SK-N-SH (cell line): ENCODE results near the gene HTT. TPM values are rescaled to one million over a fixed set of nuclear protein-coding genes. Genes with fewer than 3 reads are reported as not detected.

ENCODE experiments used
- CTCF ChIA-PET: fragments of 300-600, 350-600 bp; formaldehyde crosslinking; extraction: SDS; loops from one replicate; lab custom pipeline; 2021; lab: Yijun Ruan, JAX
- POLR2A ChIA-PET: fragments of 350-600 bp; sonication (Branson Sonifier 250); formaldehyde crosslinking; extraction: SDS; loops from one replicate; lab custom pipeline; 2020; ENCODE audit warnings: antibody characterized with exemption, inconsistent platforms; lab: Yijun Ruan, JAX
- DNase-seq: peaks from one replicate; pipeline ENCODE4 v3.0.0; 2012
- H2AFZ ChIP-seq: fragments of 200-600 bp; sonication (generic); 2 replicates; pipeline ENCODE4 v1.8.1; 2016; ENCODE audit warnings: antibody characterized with exemption, mild to moderate bottlenecking, low read depth
- H3F3A ChIP-seq: fragments of 200-600 bp; sonication (generic); replicated peaks from 2 replicates; pipeline ENCODE3; 2016; ENCODE audit warnings: antibody characterized with exemption, mild to moderate bottlenecking; ENCODE audit not compliant: insufficient read depth
- H3K27ac ChIP-seq, 2 experiments: fragments of 200-500 bp in 1 of 2; fragments of 200-600 bp in 1 of 2; sonication (Bioruptor generic) in 1 of 2; sonication (generic), shearing (Covaris generic) in 1 of 2; 2 replicates each; pipeline versions ENCODE4 v1.5.1 to v1.6.1; 2014 to 2016; ENCODE audit warnings: low read depth in 2 of 2, inconsistent platforms in 1 of 2, low read length in 1 of 2, mild to moderate bottlenecking in 1 of 2, mixed read lengths in 1 of 2
- H3K27me3 ChIP-seq: fragments of 200-600 bp; sonication (generic), shearing (Covaris generic); 2 replicates; pipeline ENCODE4 v1.6.1; 2016; ENCODE audit warnings: mixed run types; ENCODE audit not compliant: insufficient read depth
- H3K36me3 ChIP-seq, 2 experiments: fragments of 200-500 bp in 1 of 2; fragments of 200-600 bp in 1 of 2; sonication (Bioruptor generic) in 1 of 2; sonication (generic) in 1 of 2; replicated peaks in 1 of 2; 2 replicates each; pipeline versions ENCODE3 to v1.5.1; 2014 to 2016; ENCODE audit warnings: low read length in 1 of 2, mild to moderate bottlenecking in 1 of 2; ENCODE audit not compliant: insufficient read depth in 2 of 2, control insufficient read depth in 1 of 2
- H3K4me1 ChIP-seq, 2 experiments: fragments of 200-500 bp in 1 of 2; fragments of 200-600 bp in 1 of 2; sonication (Bioruptor generic) in 1 of 2; sonication (generic), shearing (Covaris generic) in 1 of 2; 2 replicates each; pipeline versions ENCODE4 v1.5.1 to v1.6.1; 2014 to 2016; ENCODE audit warnings: low read depth in 1 of 2, low read length in 1 of 2, mixed run types in 1 of 2; ENCODE audit not compliant: insufficient read depth in 2 of 2, control insufficient read depth in 1 of 2
- H3K4me2 ChIP-seq: fragments of 200-600 bp; sonication (generic), shearing (Covaris generic); 2 replicates; pipeline ENCODE4 v1.6.1; 2017; ENCODE audit warnings: mixed run types
- H3K4me3 ChIP-seq, 2 experiments: fragments of 200-500 bp in 1 of 2; fragments of 200-600 bp in 1 of 2; sonication (Bioruptor generic) in 1 of 2; sonication (generic), shearing (Covaris generic) in 1 of 2; 2 replicates each; pipeline versions ENCODE4 v1.5.1 to v1.8.1; 2014 to 2016; ENCODE audit warnings: low read depth in 2 of 2, inconsistent platforms in 1 of 2, low read length in 1 of 2, mild to moderate bottlenecking in 1 of 2, mixed read lengths in 1 of 2, moderate library complexity in 1 of 2
- H3K79me2 ChIP-seq: fragments of 200-600 bp; sonication (generic); 2 replicates; pipeline ENCODE4 v1.8.1; 2017; ENCODE audit warnings: mild to moderate bottlenecking; ENCODE audit not compliant: insufficient read depth
- H3K9ac ChIP-seq: fragments of 200-600 bp; sonication (generic); 2 replicates; pipeline ENCODE4 v1.6.1; 2017; ENCODE audit warnings: mixed run types
- H3K9me2 ChIP-seq: fragments of 200-600 bp; sonication (generic); 2 replicates; pipeline ENCODE4 v1.6.1; 2017; ENCODE audit warnings: mixed run types
- H3K9me3 ChIP-seq: fragments of 200-600 bp; sonication (generic); 2 replicates; pipeline ENCODE4 v1.6.1; 2017; ENCODE audit warnings: mixed run types, mild to moderate bottlenecking, moderate library complexity
- H4K20me1 ChIP-seq: fragments of 200-600 bp; sonication (generic); 2 replicates; pipeline ENCODE4 v1.6.1; 2017; ENCODE audit warnings: mild to moderate bottlenecking, mixed run types; ENCODE audit not compliant: insufficient read depth
- CHD2 ChIP-seq: fragments of 150-350 bp; IDR thresholded peaks from 2 replicates; pipeline ENCODE4 v1.6.1; 2018; ENCODE audit warnings: low read length; ENCODE audit not compliant: partially characterized antibody
- CTCF ChIP-seq: fragments of 200-600 bp; sonication (generic); IDR thresholded peaks from 2 replicates; pipeline ENCODE4 v1.6.1; 2017; ENCODE audit warnings: antibody characterized with exemption, mild to moderate bottlenecking, moderate library complexity
- EP300 ChIP-seq, 2 experiments: IDR thresholded peaks; 2 replicates each; pipeline versions ENCODE4 v1.4.0 to v1.6.1; 2012; ENCODE audit warnings: borderline replicate concordance in 1 of 2, low read depth in 1 of 2, low read length in 1 of 2
- FOXJ3 ChIP-seq: sonication (generic); formaldehyde crosslinking; IDR thresholded peaks from 2 replicates; pipeline ENCODE4 v1.5.1; 2020; ENCODE audit warnings: mild to moderate bottlenecking, missing genetic modification reagents
- FOXM1 ChIP-seq: IDR thresholded peaks from 2 replicates; pipeline ENCODE4 v1.4.0; 2012; ENCODE audit warnings: low read depth, mild to moderate bottlenecking
- JUND ChIP-seq: IDR thresholded peaks from 2 replicates; pipeline ENCODE4 v1.4.0; 2012
- MEF2A ChIP-seq: IDR thresholded peaks from 2 replicates; pipeline ENCODE4 v1.4.0; 2012; ENCODE audit warnings: low read depth, borderline replicate concordance
- MXI1 ChIP-seq: IDR thresholded peaks from 2 replicates; pipeline ENCODE4 v1.6.1; 2012; ENCODE audit warnings: mild to moderate bottlenecking, low read depth, low read length, improper control_type of control experiment
- NRF1 ChIP-seq: IDR thresholded peaks from 2 replicates; pipeline ENCODE4 v1.6.1; 2012; ENCODE audit warnings: low read depth, mild to moderate bottlenecking, low read length
- PBX3 ChIP-seq: IDR thresholded peaks from 2 replicates; pipeline ENCODE4; 2012
- POLR2AphosphoS5 ChIP-seq: IDR thresholded peaks from 2 replicates; pipeline ENCODE4 v1.6.1; 2012; ENCODE audit warnings: low read depth, low read length
- RAD21 ChIP-seq: IDR thresholded peaks from 2 replicates; pipeline ENCODE4 v1.6.1; 2012; ENCODE audit warnings: mild to moderate bottlenecking, low read length
- RFX5 ChIP-seq: IDR thresholded peaks from 2 replicates; pipeline ENCODE4 v1.6.1; 2012; ENCODE audit warnings: mild to moderate bottlenecking, improper control_type of control experiment, low read length
- SIN3A ChIP-seq: IDR thresholded peaks from 2 replicates; pipeline ENCODE4 v1.6.1; 2012; ENCODE audit warnings: low read depth, mild to moderate bottlenecking, low read length, moderate library complexity, borderline replicate concordance
- SMC3 ChIP-seq: IDR thresholded peaks from 2 replicates; pipeline ENCODE4 v1.6.1; 2012; ENCODE audit warnings: low read depth, low read length, improper control_type of control experiment
- TCF12 ChIP-seq: IDR thresholded peaks from 2 replicates; pipeline ENCODE4 v1.4.0; 2012
- TEAD4 ChIP-seq: IDR thresholded peaks from 2 replicates; pipeline ENCODE4 v1.4.0; 2012; ENCODE audit warnings: mild to moderate bottlenecking, borderline replicate concordance; ENCODE audit not compliant: insufficient read depth
- WGBS: methylation state at CpG from one replicate; pipeline ENCODE4 v1.1.6; 2017; ENCODE audit warnings: low lambda C conversion rate; 5-methylcytosine and 5-hydroxymethylcytosine counted together
- polyA plus RNA-seq, 3 experiments: library from polyadenylated mRNA; depleted of rRNA; stranded (reverse); fragments of >200 nt; gene quantifications; 2 replicates each; pipeline ENCODE4 v1.2.3, GENCODE V29; 2012

The HTT gene
- polyA plus RNA-seq, 1 of the 3 experiments (the other 2 are of a cell fraction) = 11.3 TPM

GRCh38 chr4:3127112-3127511, 52.6 kb downstream of the HTT start:
- Histone ChIP-seq H3K79me2 (no peaks in the 10 kb centered on the region), H3K4me1 (peaks cover 2 to 26% of the 10 kb centered on the region in 2 experiments), H3K4me2 (no peak overlapping the region), H2AFZ (no peak overlapping the region), H3K36me3 (peaks cover 61 to 69% of the 10 kb centered on the region in 2 experiments), H3K27ac (no peak overlapping the region), H4K20me1 (no peaks in the 10 kb centered on the region), H3K9me3 (no peaks in the 10 kb centered on the region), H3K27me3 (no peaks in the 10 kb centered on the region), H3K4me3 (no peak overlapping the region), H3K9ac (no peak overlapping the region), H3F3A (no peaks in the 10 kb centered on the region), H3K9me2 (no peaks in the 10 kb centered on the region)
- DNase-seq = no peak
- ChIA-PET CTCF (interaction anchor here (1.1 kb wide), 1 partner anchor 18 kb away, joined by 4 read pairs; no protein-coding TSS in a partner anchor), POLR2A (no interaction called here)
- TF ChIP-seq CTCF (no peak), SMC3 (no peak), PBX3 (no peak), JUND (no peak), FOXJ3 (CRISPR knock-in tag) (no peak), SIN3A (no peak), MXI1 (no peak), CHD2 (no peak), POLR2AphosphoS5 (no peak), EP300 (IDR thresholded peaks at IDR 0.05; ENCODE audit: borderline replicate concordance in 1 of 2, low read depth in 1 of 2, low read length in 1 of 2) (no peak), MEF2A (no peak), RFX5 (no peak), RAD21 (no peak), TCF12 (no peak), TEAD4 (no peak), FOXM1 (no peak), NRF1 (no peak)
- WGBS = 96% methylated on average over 7 of the region's 7 CpGs

GRCh38 chr4:3128058-3128457, 53.6 kb downstream of the HTT start:
- CTCF ChIA-PET = interaction anchor here (1.1 to 2.0 kb wide), 2 partner anchors 21 to 23 kb away, joined by 3 to 8 read pairs; no protein-coding TSS in a partner anchor
- Histone ChIP-seq H3K9me3 (no peaks in the 10 kb centered on the region), H2AFZ (no peak overlapping the region), H3K4me2 (no peak overlapping the region), H3K36me3 (peaks cover 68 to 72% of the 10 kb centered on the region in 2 experiments), H3K27me3 (no peaks in the 10 kb centered on the region), H3K9me2 (no peaks in the 10 kb centered on the region), H3K4me1 (peaks cover 0 to 17% of the 10 kb centered on the region in 2 experiments; a peak in 2 of 4 replicates), H3K4me3 (no peak overlapping the region), H3K79me2 (no peaks in the 10 kb centered on the region), H3F3A (no peaks in the 10 kb centered on the region), H3K9ac (no peak overlapping the region), H3K27ac (no peak overlapping the region), H4K20me1 (no peaks in the 10 kb centered on the region)
- WGBS = 93% methylated on average over 2 of the region's 2 CpGs
- no peak for TF ChIP-seq JUND
- TF ChIP-seq NRF1 = no peak
- POLR2A ChIA-PET = no interaction called here
- DNase-seq = no peak
